Chondrocyte (in vitro differentiated cells): ENCODE results near the gene INPP5A. TPM values are rescaled to one million over a fixed set of nuclear protein-coding genes. Genes with fewer than 3 reads are reported as not detected.
A peak's percentile ranks its signal among the peaks of the same experiment; 100 is the strongest.

Experiments
- DNase-seq: peaks from one replicate; pipeline ENCODE4 v3.0.0; 2021; ENCODE audit warnings: mixed read lengths, low spot score
- H3K27ac Mint-ChIP-seq: one replicate; pipeline ENCODE4 v1.8.0; 2021; ENCODE audit warnings: mild to moderate bottlenecking, moderate library complexity, mixed read lengths; ENCODE audit not compliant: unreplicated experiment
- H3K27me3 Mint-ChIP-seq: 2 replicates; pipeline ENCODE4 v1.8.0; 2021; ENCODE audit warnings: low read depth, mixed read lengths
- H3K36me3 Mint-ChIP-seq: 2 replicates; pipeline ENCODE4 v1.8.0; 2021; ENCODE audit warnings: low read depth, mixed read lengths
- H3K4me1 Mint-ChIP-seq: 2 replicates; pipeline ENCODE4 v1.8.0; 2021; ENCODE audit warnings: low read depth, mild to moderate bottlenecking, mixed read lengths
- H3K4me3 Mint-ChIP-seq: one replicate; pipeline ENCODE4 v1.8.0; 2021; ENCODE audit warnings: mild to moderate bottlenecking, moderate library complexity, mixed read lengths; ENCODE audit not compliant: unreplicated experiment
- H3K9me3 Mint-ChIP-seq: 2 replicates; pipeline ENCODE4 v1.8.0; 2021; ENCODE audit warnings: low read depth, mixed read lengths
- CTCF ChIP-seq: fragments of 200-600 bp; sonication (generic); IDR thresholded peaks from 2 replicates; pipeline ENCODE4 v1.5.0; 2021; ENCODE audit warnings: antibody characterized with exemption, mild to moderate bottlenecking, moderate library complexity
- total RNA-seq: library from RNA; stranded (reverse); gene quantifications from 3 replicates; pipeline ENCODE4 v1.2.1, GENCODE V29; 2021

INPP5A gene
- total RNA-seq, 1 donor from 2014 or later: 40.6 TPM

GRCh38 chr10:132787495-132788179 lies 250.1 kb downstream of the INPP5A start:
- no peak for TF ChIP-seq CTCF
- Mint-ChIP-seq H3K4me1 (no peaks in the 10 kb centered on the region), H3K4me3 (no peak overlapping the region), H3K27ac (no peak overlapping the region), H3K9me3 (no peaks in the 10 kb centered on the region), H3K27me3 (peaks cover 17% of the 10 kb centered on the region), H3K36me3 (peaks cover 9% of the 10 kb centered on the region)
- no peak for DNase-seq

- H3K4me3 Mint-ChIP-seq: no peak overlapping the region
- H3K4me1 Mint-ChIP-seq: no peaks in the 10 kb centered on the region
- H3K36me3 Mint-ChIP-seq: peaks cover 3% of the 10 kb centered on the region
- DNase-seq: no peak
- H3K9me3 Mint-ChIP-seq: no peaks in the 10 kb centered on the region
- peaks cover 21% of the 10 kb centered on the region for H3K27me3 Mint-ChIP-seq
- peak; percentile 66 for TF ChIP-seq CTCF
- no peak overlapping the region for H3K27ac Mint-ChIP-seq
Measured at GRCh38 chr10:132788180-132788830, 250.7 kb downstream of the INPP5A start.

- Mint-ChIP-seq H3K4me1 (no peaks in the 10 kb centered on the region), H3K27ac (no peak overlapping the region), H3K27me3 (peaks cover 17% of the 10 kb centered on the region), H3K9me3 (no peaks in the 10 kb centered on the region), H3K36me3 (no peaks in the 10 kb centered on the region), H3K4me3 (no peak overlapping the region)
- DNase-seq: no peak
- TF ChIP-seq CTCF: no peak
Measured at GRCh38 chr10:132788831-132789219, 251.2 kb downstream of the INPP5A start.

GRCh38 chr10:132789659-132790148 lies 252.1 kb downstream of the INPP5A start:
- H3K27me3 Mint-ChIP-seq: peaks cover 15% of the 10 kb centered on the region
- DNase-seq: no peak
- H3K9me3 Mint-ChIP-seq: no peaks in the 10 kb centered on the region
- no peak overlapping the region for H3K27ac Mint-ChIP-seq
- H3K36me3 Mint-ChIP-seq: no peaks in the 10 kb centered on the region
- H3K4me3 Mint-ChIP-seq: no peak overlapping the region
- TF ChIP-seq CTCF: no peak
- no peaks in the 10 kb centered on the region for H3K4me1 Mint-ChIP-seq

GRCh38 chr10:132790470-132790869 lies 252.9 kb downstream of the INPP5A start:
- H3K36me3 Mint-ChIP-seq: no peaks in the 10 kb centered on the region
- DNase-seq: no peak
- no peak for TF ChIP-seq CTCF
- H3K4me1 Mint-ChIP-seq: no peaks in the 10 kb centered on the region
- H3K27me3 Mint-ChIP-seq: peaks cover 15% of the 10 kb centered on the region
- H3K9me3 Mint-ChIP-seq: no peaks in the 10 kb centered on the region
- no peak overlapping the region for H3K4me3 Mint-ChIP-seq
- H3K27ac Mint-ChIP-seq: no peak overlapping the region
